Mucosa of descending colon (tissue), 3 donors: Measurements from ENCODE around the gene VPS33B. TPM values are rescaled to one million over a fixed set of nuclear protein-coding genes. Genes with fewer than 3 reads are reported as not detected.
A peak's percentile ranks its signal among the peaks of the same experiment; 100 is the strongest.

ENCODE experiments used
- ATAC-seq: fragments of 200-7000 bp; cut with Tn5 transposase; one replicate; pipeline ENCODE4 v1.9.1; 2020; ENCODE audit warnings: mild to moderate bottlenecking, moderate library complexity
- DNase-seq, 3 donors: peaks; one replicate each; pipeline ENCODE4 v3.0.0-alpha.2; 2020
- H3K36me3 ChIP-seq: fragments of 200-600 bp; one replicate; pipeline ENCODE4 v1.8.0; 2021; ENCODE audit warnings: low read depth, mild to moderate bottlenecking
- H3K4me1 ChIP-seq: fragments of 200-600 bp; one replicate; pipeline ENCODE4 v1.8.0; 2021; ENCODE audit warnings: low read depth, mild to moderate bottlenecking
- H3K4me3 ChIP-seq: fragments of 200-600 bp; one replicate; pipeline ENCODE4 v1.8.0; 2021; ENCODE audit warnings: mild to moderate bottlenecking
- H3K9me3 ChIP-seq: fragments of 200-600 bp; one replicate; pipeline ENCODE4 v1.8.0; 2021; ENCODE audit warnings: mild to moderate bottlenecking
- intact Hi-C, 2 donors: fragments of 100-400 bp; cut with DNase I in 1 of 2; cut with micrococcal nuclease in 1 of 2; formaldehyde crosslinking; loops; one replicate each; pipeline versions ENCODE4 v1.11.0 to v1.11.1; 2022; cut with DNase I, micrococcal nuclease
- total RNA-seq, 3 donors: library from RNA; stranded (reverse); fragmentation: NEBNext Ultra II Directional in 2 of 3; extraction: Animal tissue kit (Norgen Biotek cat#: 25700) in 2 of 3; gene quantifications; one replicate each; pipeline versions ENCODE4 v1.2.1 to v1.2.4, GENCODE V29; 2021 to 2023
- TF ChIP-seq, protein P1 (sequence below): fragments of 200-600 bp; IDR thresholded peaks from one replicate; pipeline ENCODE4 v1.8.0; 2022; ENCODE audit warnings: antibody characterized with exemption, mild to moderate bottlenecking
- donor health status: DM: no; HTN: no; CAD: no; lungs with moderate emphysema.
- donor health status: DM: no; HTN: no; CAD: no.
- donor health status: DM: no; HTN: yes; CAD: no.

The VPS33B gene
- total RNA-seq, 3 donors from 2014 or later = 13.4 to 22.7 (median 16.2) TPM

DNA sequence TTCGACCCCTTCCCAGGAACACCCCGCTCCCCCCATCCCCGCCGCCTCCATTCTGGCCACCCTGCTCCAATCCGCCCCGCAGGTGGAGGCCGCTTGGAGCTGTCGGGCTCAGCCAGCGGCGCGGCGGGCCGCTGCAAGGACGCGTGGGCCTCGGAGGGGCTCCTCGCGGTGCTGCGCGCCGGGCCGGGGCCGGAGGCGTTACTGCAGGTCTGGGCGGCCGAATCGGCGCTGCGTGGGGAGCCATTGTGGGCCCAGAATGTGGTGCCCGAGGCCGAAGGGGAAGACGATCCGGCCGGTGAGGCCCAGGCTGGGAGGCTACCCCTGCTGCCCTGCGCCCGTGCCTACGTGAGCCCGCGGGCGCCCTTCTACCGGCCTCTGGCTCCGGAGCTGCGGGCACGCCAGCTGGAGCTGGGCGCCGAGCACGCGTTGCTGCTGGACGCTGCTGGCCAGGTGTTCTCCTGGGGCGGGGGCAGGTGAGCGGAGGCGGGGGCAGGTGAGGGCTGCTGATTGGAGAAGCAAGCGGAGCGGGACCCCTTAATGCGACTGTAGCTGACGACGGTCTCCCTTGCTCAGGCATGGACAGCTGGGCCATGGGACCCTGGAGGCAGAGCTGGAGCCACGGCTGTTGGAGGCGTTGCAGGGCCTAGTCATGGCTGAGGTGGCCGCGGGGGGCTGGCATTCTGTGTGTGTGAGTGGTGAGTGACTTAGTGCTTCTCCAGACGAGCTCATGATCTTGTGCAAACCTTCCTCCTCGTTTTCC is 65.2 kb downstream of the VPS33B start:
- DNase-seq = no peak
- ATAC-seq = peak; percentile 21

DNA sequence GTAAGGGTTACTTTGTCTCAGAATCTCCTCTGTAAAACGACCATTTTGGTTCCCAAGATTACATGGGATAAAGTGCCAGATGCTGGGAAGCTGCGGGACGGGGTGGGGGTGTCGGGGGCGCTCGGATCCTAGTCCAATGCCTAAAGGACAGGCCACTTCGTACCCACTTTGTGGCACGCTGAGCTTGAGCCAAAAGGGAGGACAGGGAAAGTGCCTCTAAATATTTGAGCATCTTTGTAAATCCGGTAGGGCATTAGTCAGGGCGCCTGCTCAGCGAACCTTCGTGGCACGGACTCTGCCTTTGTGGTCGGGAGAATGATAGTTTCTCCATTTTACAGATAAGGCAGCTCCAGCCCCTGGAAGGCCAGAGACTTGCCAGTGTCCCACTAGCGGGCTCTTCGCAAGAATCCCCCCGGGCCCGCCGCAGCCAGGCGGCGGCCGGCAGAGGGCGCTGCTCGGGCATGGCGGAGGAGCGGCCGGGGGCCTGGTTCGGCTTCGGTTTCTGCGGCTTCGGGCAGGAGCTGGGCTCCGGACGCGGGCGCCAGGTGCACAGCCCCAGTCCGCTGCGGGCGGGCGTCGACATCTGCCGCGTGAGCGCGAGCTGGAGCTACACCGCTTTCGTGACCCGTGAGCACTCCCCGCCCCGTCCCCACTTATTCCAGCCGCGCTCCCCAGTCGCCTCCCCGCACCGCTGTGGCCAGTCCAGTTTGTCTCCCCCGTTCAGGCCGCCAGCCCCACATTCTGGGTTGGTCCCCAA is 65.9 kb downstream of the VPS33B start:
- peak; percentile 80 to 82 (median 81) for DNase-seq
- TF ChIP-seq, protein P1, sequence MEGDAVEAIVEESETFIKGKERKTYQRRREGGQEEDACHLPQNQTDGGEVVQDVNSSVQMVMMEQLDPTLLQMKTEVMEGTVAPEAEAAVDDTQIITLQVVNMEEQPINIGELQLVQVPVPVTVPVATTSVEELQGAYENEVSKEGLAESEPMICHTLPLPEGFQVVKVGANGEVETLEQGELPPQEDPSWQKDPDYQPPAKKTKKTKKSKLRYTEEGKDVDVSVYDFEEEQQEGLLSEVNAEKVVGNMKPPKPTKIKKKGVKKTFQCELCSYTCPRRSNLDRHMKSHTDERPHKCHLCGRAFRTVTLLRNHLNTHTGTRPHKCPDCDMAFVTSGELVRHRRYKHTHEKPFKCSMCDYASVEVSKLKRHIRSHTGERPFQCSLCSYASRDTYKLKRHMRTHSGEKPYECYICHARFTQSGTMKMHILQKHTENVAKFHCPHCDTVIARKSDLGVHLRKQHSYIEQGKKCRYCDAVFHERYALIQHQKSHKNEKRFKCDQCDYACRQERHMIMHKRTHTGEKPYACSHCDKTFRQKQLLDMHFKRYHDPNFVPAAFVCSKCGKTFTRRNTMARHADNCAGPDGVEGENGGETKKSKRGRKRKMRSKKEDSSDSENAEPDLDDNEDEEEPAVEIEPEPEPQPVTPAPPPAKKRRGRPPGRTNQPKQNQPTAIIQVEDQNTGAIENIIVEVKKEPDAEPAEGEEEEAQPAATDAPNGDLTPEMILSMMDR = peak; percentile 87
- Histone ChIP-seq H3K36me3 (no peaks in the 10 kb centered on the region), H3K9me3 (no peaks in the 10 kb centered on the region), H3K4me1 (peaks cover 16% of the 10 kb centered on the region), H3K4me3 (no peak overlapping the region)
- peak; percentile 62 for ATAC-seq
- intact Hi-C loops = loop anchor here in 1 of 2 donors (10.0 kb wide), 1 partner anchor 308 kb away; no protein-coding TSS in a partner anchor

More for the DNA sequence above, 65.2 kb downstream of the VPS33B start:
- TF ChIP-seq, protein P1 = no peak
- peaks cover 16% of the 10 kb centered on the region for H3K4me1 ChIP-seq
- intact Hi-C loops = loop anchor here in 1 of 2 donors (10.0 kb wide), 1 partner anchor 308 kb away; no protein-coding TSS in a partner anchor
- no peaks in the 10 kb centered on the region for H3K9me3 ChIP-seq
- H3K36me3 ChIP-seq = no peaks in the 10 kb centered on the region
- H3K4me3 ChIP-seq = no peak overlapping the region

DNA sequence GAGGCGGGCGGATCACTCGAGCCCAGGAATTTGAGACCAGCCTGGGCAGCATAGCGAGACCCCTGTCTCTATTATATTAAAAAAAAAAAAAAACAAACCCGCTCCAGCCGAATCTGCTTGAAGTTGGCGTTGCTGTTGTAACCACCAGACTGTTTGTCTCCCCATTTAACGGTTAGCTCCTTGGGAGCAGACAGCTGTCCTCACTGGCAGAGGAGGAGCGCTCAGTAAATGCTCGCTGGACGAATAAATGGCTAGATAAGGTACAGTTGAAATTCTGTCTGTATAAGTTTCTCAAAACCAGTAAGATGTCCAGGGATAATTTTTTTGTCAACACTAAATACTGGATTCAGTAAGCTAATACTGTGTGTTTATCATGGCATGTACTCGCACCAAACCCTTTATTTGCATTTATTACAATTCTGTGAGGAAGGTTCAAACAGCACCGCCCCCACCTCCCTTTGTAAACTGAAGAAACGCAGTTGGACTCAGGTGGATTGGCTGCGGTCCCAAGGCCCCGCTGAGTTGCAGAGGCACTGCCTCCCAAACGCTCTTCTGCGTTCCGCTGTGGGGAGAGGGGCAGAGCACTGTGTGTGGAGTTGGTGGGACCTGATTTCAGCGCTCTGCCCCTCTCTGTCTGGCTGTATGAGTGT is 66.6 kb downstream of the VPS33B start:
- ATAC-seq (peak; percentile 18), DNase-seq (peak; percentile 57 to 75 (median 57))
- Histone ChIP-seq H3K4me1 (peaks cover 16% of the 10 kb centered on the region), H3K4me3 (no peak overlapping the region), H3K36me3 (no peaks in the 10 kb centered on the region), H3K9me3 (no peaks in the 10 kb centered on the region)
- intact Hi-C loops = loop anchor here in 1 of 2 donors (10.0 kb wide), 1 partner anchor 309 kb away; no protein-coding TSS in a partner anchor
- TF ChIP-seq, protein P1 = no peak

DNA sequence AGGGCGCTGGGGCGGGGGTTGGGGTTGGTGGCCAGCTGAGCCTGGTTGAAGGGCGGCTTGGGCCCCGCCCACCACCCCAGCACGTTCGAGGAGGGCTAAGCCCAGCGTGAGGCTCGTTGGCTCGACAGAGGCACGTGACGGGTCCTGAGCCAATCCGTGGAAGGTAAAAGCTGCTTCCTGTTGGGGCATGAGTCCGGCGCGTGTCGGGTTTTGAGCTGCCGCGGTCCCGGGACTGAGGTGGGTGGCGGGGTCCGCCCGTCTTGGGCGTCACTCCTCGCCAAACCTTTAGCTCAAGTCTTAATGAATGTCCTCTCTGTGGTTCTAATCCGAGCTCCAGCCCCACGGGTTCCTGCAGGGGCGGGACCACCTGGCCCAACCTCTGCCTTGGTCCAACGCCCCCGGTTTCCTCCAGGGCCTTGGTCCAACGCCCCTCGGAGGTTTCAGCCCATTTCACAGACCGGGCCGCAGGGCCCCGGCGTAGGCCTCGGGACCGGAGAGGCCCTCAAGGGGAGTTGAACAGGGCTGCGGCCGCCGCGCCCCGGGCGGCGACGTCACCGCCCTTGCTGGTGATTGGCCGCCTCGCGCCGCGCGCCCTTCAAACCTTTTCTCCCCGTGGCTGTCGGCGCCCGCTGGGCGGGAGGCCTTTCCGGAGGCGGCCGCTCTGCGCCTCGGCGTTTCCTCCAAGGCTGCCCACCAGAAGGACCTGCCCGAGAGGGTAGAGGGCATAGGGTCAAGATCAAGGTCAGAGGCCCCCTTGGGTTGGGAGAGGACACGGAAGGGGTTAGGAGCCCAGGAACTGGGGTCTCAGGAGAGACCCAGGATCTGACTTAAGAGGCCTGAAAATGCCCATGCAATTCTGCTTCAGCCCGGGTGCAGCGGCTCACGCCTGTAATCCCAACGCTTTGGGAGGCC is 67.4 kb downstream of the VPS33B start, which contains the start of gene RCCD1:
RCCD1 (plus strand) TSS at position 173 of the 912 bp plus-strand sequence. CDS start 1,851 bp downstream, outside the sequence.
- Histone ChIP-seq H3K9me3 (no peaks in the 10 kb centered on the region), H3K4me3 (peak within 1 kb of the TSS; percentile 65), H3K36me3 (no peaks in the 10 kb centered on the region), H3K4me1 (peaks cover 16% of the 10 kb centered on the region)
- intact Hi-C loops = loop anchor here in 1 of 2 donors (10.0 kb wide), 1 partner anchor 310 kb away; no protein-coding TSS in a partner anchor
- peak; percentile 95 to 97 (median 96) for DNase-seq
- ATAC-seq = peak; percentile 90
- TF ChIP-seq, protein P1 = no peak
